ENCODE measurements around the gene AKR1C8.

The AKR1C8 gene

GRCh38 chr10:5107860-5108526, 77.0 kb downstream of the AKR1C8 start:
- no peak for TF ChIP-seq CTCF (IDR thresholded peaks at IDR 0.05; ENCODE audit: borderline replicate concordance, insufficient read depth, low read depth, low read length)
- no peak overlapping the region for H3K4me3 ChIP-seq (ENCODE audit: low read depth, low read length)

DNA sequence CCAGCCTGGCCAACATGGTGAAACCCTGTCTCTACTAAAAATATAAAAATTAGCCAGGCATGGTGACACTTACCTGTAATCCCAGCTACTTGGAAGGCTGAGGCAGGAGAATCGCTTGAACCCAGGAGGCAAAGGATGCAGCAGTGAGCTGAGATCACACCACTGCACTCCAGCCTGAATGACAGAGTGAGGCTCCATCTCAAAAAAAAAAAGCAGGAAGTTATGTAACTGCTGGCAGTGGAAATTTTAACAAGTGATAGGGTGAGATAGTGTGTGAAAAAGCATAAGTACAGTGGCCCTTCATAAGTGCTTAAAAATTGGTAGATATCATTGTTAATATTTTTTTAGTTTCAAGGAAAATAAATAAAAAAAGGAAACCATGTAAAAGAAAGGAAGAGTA, 78.4 kb downstream of the AKR1C8 start:
- no peak for TF ChIP-seq CTCF (IDR thresholded peaks at IDR 0.05; ENCODE audit: borderline replicate concordance, insufficient read depth, low read depth, low read length)
- H3K4me3 ChIP-seq (ENCODE audit: low read depth, low read length), result no peak overlapping the region

DNA sequence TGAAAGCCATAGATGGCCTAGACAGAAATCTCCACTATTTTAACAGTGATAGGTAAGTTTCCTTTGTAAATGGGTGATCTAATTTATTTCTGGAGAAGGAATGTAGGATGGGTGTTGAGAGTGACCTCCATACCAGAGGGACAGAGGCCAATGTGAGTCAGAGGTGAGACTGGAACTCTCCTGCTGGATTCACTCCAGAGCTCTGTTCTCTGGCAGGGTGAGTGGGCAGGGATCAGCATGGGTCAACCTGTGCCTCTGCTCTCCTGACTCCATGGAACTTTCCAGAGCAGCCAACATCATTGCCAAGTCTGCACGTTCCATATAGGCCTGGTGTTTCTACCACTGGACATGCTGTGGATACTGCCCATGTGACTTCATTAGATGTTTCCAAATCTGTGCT, 79.3 kb downstream of the AKR1C8 start:
- no peak overlapping the region for H3K4me3 ChIP-seq (ENCODE audit: low read depth, low read length)
- TF ChIP-seq CTCF (IDR thresholded peaks at IDR 0.05; ENCODE audit: borderline replicate concordance, insufficient read depth, low read depth, low read length), result no peak

Measured in GM12875 (cell line).